ENCODE data around the gene PLSCR5. TPM values are rescaled to one million over a fixed set of nuclear protein-coding genes. Genes with fewer than 3 reads are reported as not detected.

Gene PLSCR5
- total RNA-seq, 1 donor from 2014 or later: not detected

DNA sequence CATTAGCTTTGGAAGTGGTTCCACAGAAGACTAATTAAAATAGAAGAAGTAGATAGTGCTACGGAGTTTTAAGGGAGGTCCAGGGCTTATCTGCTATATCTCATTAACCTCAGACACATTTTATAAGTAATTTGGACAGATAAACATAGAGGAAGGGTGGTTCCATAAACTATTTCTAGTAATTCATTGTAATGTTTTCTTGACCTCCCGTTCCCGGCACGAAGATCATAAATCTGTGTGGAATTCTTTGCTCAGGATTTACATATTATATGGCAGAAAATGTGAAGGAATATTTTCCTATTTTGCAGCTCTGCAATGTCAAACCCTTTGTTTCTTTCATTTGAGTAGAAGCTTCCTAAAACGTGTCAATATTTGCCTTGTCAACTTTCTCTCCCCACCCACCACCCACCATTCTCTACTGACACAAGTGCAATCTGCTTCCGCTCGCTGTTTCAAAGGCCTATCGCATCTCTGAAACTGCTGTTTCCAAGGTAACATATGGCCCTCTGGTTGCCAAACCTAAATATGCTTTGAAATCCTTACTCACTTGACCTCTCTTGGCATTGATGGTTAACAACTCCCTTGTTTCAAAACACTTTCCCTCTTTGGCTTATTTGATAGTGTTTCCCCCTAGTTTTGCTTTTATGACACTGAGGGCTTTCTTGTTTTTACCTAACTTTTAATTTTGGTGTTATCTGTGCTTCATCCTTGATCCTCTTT lies 21.4 kb upstream of the PLSCR5 start:
- H3K4me1 ChIP-seq: no peaks in the 10 kb centered on the region
- no peak for DNase-seq
- H3K36me3 ChIP-seq: no peaks in the 10 kb centered on the region
- H3K27ac ChIP-seq (replicated peaks): no peak overlapping the region
- no peaks in the 10 kb centered on the region for H3K9me3 ChIP-seq (replicated peaks)
- no peaks in the 10 kb centered on the region for H3K27me3 ChIP-seq (ENCODE audit: low read depth)
- TF ChIP-seq, protein P1, sequence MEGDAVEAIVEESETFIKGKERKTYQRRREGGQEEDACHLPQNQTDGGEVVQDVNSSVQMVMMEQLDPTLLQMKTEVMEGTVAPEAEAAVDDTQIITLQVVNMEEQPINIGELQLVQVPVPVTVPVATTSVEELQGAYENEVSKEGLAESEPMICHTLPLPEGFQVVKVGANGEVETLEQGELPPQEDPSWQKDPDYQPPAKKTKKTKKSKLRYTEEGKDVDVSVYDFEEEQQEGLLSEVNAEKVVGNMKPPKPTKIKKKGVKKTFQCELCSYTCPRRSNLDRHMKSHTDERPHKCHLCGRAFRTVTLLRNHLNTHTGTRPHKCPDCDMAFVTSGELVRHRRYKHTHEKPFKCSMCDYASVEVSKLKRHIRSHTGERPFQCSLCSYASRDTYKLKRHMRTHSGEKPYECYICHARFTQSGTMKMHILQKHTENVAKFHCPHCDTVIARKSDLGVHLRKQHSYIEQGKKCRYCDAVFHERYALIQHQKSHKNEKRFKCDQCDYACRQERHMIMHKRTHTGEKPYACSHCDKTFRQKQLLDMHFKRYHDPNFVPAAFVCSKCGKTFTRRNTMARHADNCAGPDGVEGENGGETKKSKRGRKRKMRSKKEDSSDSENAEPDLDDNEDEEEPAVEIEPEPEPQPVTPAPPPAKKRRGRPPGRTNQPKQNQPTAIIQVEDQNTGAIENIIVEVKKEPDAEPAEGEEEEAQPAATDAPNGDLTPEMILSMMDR (IDR thresholded peaks at IDR 0.05; ENCODE audit: borderline replicate concordance): no peak
- no peak overlapping the region for H3K4me3 ChIP-seq
- intact Hi-C loops (cut with micrococcal nuclease): no loop called here

- Histone ChIP-seq H3K9me3 (replicated peaks) (no peaks in the 10 kb centered on the region), H3K27ac (replicated peaks) (no peak overlapping the region), H3K27me3 (ENCODE audit: low read depth) (no peaks in the 10 kb centered on the region), H3K36me3 (no peaks in the 10 kb centered on the region), H3K4me3 (peak overlapping the region; percentile 31), H3K4me1 (no peaks in the 10 kb centered on the region)
- TF ChIP-seq, protein P1 (IDR thresholded peaks at IDR 0.05; ENCODE audit: borderline replicate concordance): no peak
- intact Hi-C loops (cut with micrococcal nuclease): no loop called here
- DNase-seq: no peak
Observed at GRCh38 chr3:146625186-146625775, 20.1 kb upstream of the PLSCR5 start.

GRCh38 chr3:146621723-146622122 lies 16.6 kb upstream of the PLSCR5 start:
- Histone ChIP-seq H3K9me3 (replicated peaks) (no peaks in the 10 kb centered on the region), H3K4me1 (no peaks in the 10 kb centered on the region), H3K4me3 (no peak overlapping the region), H3K27ac (replicated peaks) (no peak overlapping the region), H3K36me3 (no peaks in the 10 kb centered on the region), H3K27me3 (ENCODE audit: low read depth) (no peaks in the 10 kb centered on the region)
- DNase-seq: no peak
- TF ChIP-seq, protein P1 (IDR thresholded peaks at IDR 0.05; ENCODE audit: borderline replicate concordance): no peak
- intact Hi-C loops (cut with micrococcal nuclease): no loop called here

- Histone ChIP-seq H3K4me1 (no peaks in the 10 kb centered on the region), H3K36me3 (no peaks in the 10 kb centered on the region), H3K9me3 (replicated peaks) (no peaks in the 10 kb centered on the region), H3K27me3 (ENCODE audit: low read depth) (no peaks in the 10 kb centered on the region), H3K4me3 (no peak overlapping the region), H3K27ac (replicated peaks) (no peak overlapping the region)
- no peak for DNase-seq
- intact Hi-C loops (cut with micrococcal nuclease): no loop called here
- TF ChIP-seq, protein P1 (IDR thresholded peaks at IDR 0.05; ENCODE audit: borderline replicate concordance): no peak
Observed at GRCh38 chr3:146612015-146612414, 6.9 kb upstream of the PLSCR5 start.

DNA sequence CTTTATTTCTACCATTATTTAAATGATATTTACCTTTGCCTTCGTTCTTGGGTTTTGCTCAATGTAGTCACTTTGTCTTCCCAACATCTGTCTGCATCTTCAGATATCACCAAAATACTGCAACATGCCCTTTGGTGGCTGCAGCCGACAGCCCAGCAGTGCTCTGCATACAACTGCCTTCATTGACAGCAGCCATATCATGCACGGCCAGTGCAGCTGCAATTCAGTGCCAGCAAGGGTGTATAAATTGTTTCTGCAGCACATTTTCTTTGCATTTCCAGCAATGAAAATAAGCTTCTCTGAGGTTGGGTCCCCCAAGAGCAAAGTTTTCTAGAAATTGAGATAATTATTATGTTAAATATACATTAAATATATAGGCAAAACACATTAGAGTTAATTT lies 6.0 kb upstream of the PLSCR5 start:
- intact Hi-C loops (cut with micrococcal nuclease): no loop called here
- H3K9me3 ChIP-seq (replicated peaks): no peaks in the 10 kb centered on the region
- H3K27ac ChIP-seq (replicated peaks): no peak overlapping the region
- H3K4me1 ChIP-seq: no peaks in the 10 kb centered on the region
- no peak overlapping the region for H3K4me3 ChIP-seq
- no peak for DNase-seq
- TF ChIP-seq, protein P1 (IDR thresholded peaks at IDR 0.05; ENCODE audit: borderline replicate concordance): no peak
- H3K36me3 ChIP-seq: no peaks in the 10 kb centered on the region
- H3K27me3 ChIP-seq (ENCODE audit: low read depth): no peaks in the 10 kb centered on the region

Measured in left ventricle myocardium inferior (tissue), 1 donor.